Stimulated activated CD4-positive, alpha-beta T cell treated with anti-CD3 and anti-CD28 coated beads, Interleukin-12 subunit alpha, Interleukin-12 subunit beta, amount 100 ng/mL, for 24 hours (primary cell): ENCODE measurements around the gene ZNF26.

Experiments
- DNase-seq, 2 experiments: peaks; one replicate each; pipeline ENCODE4 v3.0.0-alpha.2; 2020; ENCODE audit warnings: low read depth in 2 of 2

ZNF26 gene

GRCh38 chr12:133061954-133062353 lies 75.8 kb downstream of the ZNF26 start:
- no peak for DNase-seq

GRCh38 chr12:133063556-133063955 lies 77.4 kb downstream of the ZNF26 start:
- no peak for DNase-seq

- DNase-seq, result no peak
Observed at GRCh38 chr12:133073836-133074235, 87.7 kb downstream of the ZNF26 start.
